PC-9 (cell line): Measurements from ENCODE around the gene ZEB2. TPM values are rescaled to one million over a fixed set of nuclear protein-coding genes. Genes with fewer than 3 reads are reported as not detected.

Experiments used
- BruUV-seq: library from RNA; stranded (reverse); fragments of 400-500 nt; replicated peaks from 2 replicates; lab custom pipeline; 2021; lab: Mats Ljungman, UMichigan
- CTCF ChIA-PET: fragments of 300-600 bp; sonication (Branson Sonifier 250); formaldehyde crosslinking; loops from one replicate; lab custom pipeline; 2022; ENCODE audit warnings: antibody characterized with exemption; lab: Charles Lee
- POLR2A ChIA-PET: fragments of 300-600 bp; sonication (Branson Sonifier 250); formaldehyde crosslinking; loops from one replicate; lab custom pipeline; 2022; ENCODE audit warnings: antibody characterized with exemption; ENCODE audit not compliant: unreplicated experiment; lab: Charles Lee
- DNase-seq, 2 experiments: peaks; one replicate each; pipeline versions ENCODE4 v3.0.0 to v3.0.0-alpha.2; 2015 to 2022; ENCODE audit warnings: mixed read lengths in 1 of 2
- H2AFZ ChIP-seq: fragments of 200-600 bp; sonication (generic); 2 replicates; pipeline ENCODE4 v1.8.1; 2017; ENCODE audit warnings: antibody characterized with exemption
- H3F3A ChIP-seq: fragments of 200-600 bp; sonication (generic); 2 replicates; pipeline ENCODE4 v1.8.1; 2017; ENCODE audit warnings: antibody characterized with exemption, mild to moderate bottlenecking, low read depth; ENCODE audit not compliant: insufficient read depth
- H3K27ac ChIP-seq: fragments of 200-600 bp; sonication (generic); 2 replicates; pipeline ENCODE4 v1.6.1; 2016; ENCODE audit warnings: mixed run types
- H3K27me3 ChIP-seq: fragments of 200-600 bp; sonication (generic); 2 replicates; pipeline ENCODE4 v1.6.1; 2016; ENCODE audit warnings: low read depth, mixed run types; ENCODE audit not compliant: insufficient read depth
- H3K36me3 ChIP-seq: fragments of 200-600 bp; sonication (generic); 2 replicates; pipeline ENCODE4 v1.6.1; 2016; ENCODE audit warnings: low read depth, mixed run types
- H3K4me1 ChIP-seq: fragments of 200-600 bp; sonication (generic); replicated peaks from 2 replicates; pipeline ENCODE4 v1.6.1; 2016; ENCODE audit warnings: mixed run types; ENCODE audit not compliant: insufficient read depth
- H3K4me2 ChIP-seq: fragments of 200-600 bp; sonication (generic); 2 replicates; pipeline ENCODE4 v1.6.1; 2017; ENCODE audit warnings: mixed run types
- H3K4me3 ChIP-seq: fragments of 200-600 bp; sonication (generic); 2 replicates; pipeline ENCODE4 v1.6.1; 2016; ENCODE audit warnings: mixed run types
- H3K79me2 ChIP-seq: fragments of 200-600 bp; sonication (generic); 2 replicates; pipeline ENCODE4 v1.6.1; 2017; ENCODE audit warnings: low read depth, mixed run types
- H3K9me2 ChIP-seq: fragments of 200-600 bp; sonication (generic); 2 replicates; pipeline ENCODE4 v1.8.1; 2017; ENCODE audit warnings: mild to moderate bottlenecking; ENCODE audit not compliant: insufficient read depth
- H3K9me3 ChIP-seq: fragments of 200-600 bp; sonication (generic); 2 replicates; pipeline ENCODE4 v1.8.1; 2016; ENCODE audit warnings: low read depth; ENCODE audit not compliant: insufficient read depth
- H4K20me1 ChIP-seq: fragments of 200-600 bp; sonication (generic); 2 replicates; pipeline ENCODE4 v1.8.1; 2017; ENCODE audit not compliant: insufficient read depth
- EZH2 ChIP-seq: fragments of 200-600 bp; sonication (generic); IDR thresholded peaks from 2 replicates; pipeline ENCODE4 v1.8.0; 2017; ENCODE audit warnings: antibody characterized with exemption, low read depth
- intact Hi-C: fragments of 100-400 bp; cut with micrococcal nuclease; formaldehyde crosslinking; loops from one replicate; pipeline ENCODE4 v1.10.0; 2022; ENCODE audit not compliant: unreplicated experiment
- total RNA-seq: library from RNA; stranded (reverse); gene quantifications from 2 replicates; pipeline ENCODE4 v1.2.3, GENCODE V29; 2021
- TF ChIP-seq, protein P1 (sequence below): fragments of 200-600 bp; sonication (generic); conservative IDR thresholded peaks from 2 replicates; pipeline ENCODE4 v1.6.1; 2017; ENCODE audit warnings: mixed run types, antibody characterized with exemption, mild to moderate bottlenecking, moderate library complexity

ZEB2 gene
- total RNA-seq, 1 experiment from 2014 or later, result 0.09 TPM

DNA sequence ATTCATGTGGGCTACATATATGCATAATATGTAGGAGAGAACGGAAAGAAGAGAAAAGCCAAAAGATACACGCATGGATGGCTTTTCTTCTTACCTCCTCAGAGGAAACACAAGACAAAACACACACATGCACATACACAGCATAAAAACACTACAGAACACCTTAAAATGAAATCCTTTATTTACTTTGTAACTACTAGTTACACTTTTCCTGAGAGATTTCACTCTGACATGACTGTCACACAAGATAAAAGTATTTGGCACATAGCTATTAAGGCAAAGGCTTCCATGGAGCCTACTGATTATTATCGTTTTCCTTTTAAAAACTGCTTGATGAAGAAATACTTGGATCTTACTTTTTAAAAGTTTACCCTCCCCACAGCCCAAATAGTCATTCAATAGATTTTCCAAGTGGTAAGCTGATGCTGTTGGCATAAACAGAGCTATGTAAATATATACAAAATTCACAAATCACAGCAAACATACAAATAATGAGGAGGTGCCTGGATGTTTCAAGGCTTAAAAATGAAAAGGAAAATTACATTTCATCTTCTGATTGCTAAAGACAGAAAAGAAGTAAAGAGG, 8.6 kb downstream of the ZEB2 start:
- H3K4me2 ChIP-seq, result no peak overlapping the region

DNA sequence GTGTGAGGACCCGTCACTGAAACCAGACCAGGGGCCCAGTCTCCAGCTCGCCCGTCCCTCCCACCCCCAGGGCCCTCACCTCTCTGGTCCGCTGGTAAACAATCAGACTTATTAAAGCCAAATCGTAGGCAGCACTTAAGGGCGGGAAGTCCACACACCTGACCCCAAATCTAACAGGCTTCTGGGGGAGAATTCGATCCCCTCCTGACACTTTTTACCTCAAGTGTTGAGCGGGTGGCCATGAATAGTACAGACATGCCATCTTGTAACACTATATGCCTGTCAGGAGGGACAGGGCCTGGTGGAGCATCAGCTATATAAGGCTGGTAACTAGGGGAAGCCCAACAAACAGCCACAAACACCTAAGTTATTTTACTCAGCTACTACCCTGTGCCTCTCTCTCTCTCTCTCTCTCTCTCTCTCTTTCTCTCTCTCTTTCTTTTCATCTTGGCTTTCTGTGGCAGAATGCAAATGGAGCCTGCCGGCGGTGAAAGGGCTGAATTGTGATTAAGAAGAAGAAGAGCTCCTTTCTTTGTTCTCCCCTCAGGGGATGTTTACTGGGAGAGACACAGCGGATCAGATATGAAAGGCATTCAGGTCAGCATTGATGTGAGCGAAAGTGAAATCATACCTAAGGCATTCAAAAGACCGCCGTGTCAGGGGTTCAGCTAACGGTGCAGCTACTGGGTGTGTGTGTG, 9.5 kb downstream of the ZEB2 start:
- intact Hi-C loops, result no loop called here
- H3K4me2 ChIP-seq, result no peak overlapping the region
- DNase-seq, result peak in 1 of 2 experiments; percentile 12
- no peaks in the 10 kb centered on the region for H3K27me3 ChIP-seq
- H3K27ac ChIP-seq, result no peak overlapping the region
- no peaks in the 10 kb centered on the region for H3K36me3 ChIP-seq
- POLR2A ChIA-PET, result no interaction called here
- BruUV-seq, result no TSS peak
- H3F3A ChIP-seq, result no peaks in the 10 kb centered on the region
- no peaks in the 10 kb centered on the region for H3K9me2 ChIP-seq
- TF ChIP-seq, protein P1, sequence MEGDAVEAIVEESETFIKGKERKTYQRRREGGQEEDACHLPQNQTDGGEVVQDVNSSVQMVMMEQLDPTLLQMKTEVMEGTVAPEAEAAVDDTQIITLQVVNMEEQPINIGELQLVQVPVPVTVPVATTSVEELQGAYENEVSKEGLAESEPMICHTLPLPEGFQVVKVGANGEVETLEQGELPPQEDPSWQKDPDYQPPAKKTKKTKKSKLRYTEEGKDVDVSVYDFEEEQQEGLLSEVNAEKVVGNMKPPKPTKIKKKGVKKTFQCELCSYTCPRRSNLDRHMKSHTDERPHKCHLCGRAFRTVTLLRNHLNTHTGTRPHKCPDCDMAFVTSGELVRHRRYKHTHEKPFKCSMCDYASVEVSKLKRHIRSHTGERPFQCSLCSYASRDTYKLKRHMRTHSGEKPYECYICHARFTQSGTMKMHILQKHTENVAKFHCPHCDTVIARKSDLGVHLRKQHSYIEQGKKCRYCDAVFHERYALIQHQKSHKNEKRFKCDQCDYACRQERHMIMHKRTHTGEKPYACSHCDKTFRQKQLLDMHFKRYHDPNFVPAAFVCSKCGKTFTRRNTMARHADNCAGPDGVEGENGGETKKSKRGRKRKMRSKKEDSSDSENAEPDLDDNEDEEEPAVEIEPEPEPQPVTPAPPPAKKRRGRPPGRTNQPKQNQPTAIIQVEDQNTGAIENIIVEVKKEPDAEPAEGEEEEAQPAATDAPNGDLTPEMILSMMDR, result no peak
- no peak for TF ChIP-seq EZH2
- H4K20me1 ChIP-seq, result no peaks in the 10 kb centered on the region
- H3K79me2 ChIP-seq, result no peaks in the 10 kb centered on the region
- CTCF ChIA-PET, result no interaction called here
- no peak overlapping the region for H3K4me3 ChIP-seq
- no peaks in the 10 kb centered on the region for H3K4me1 ChIP-seq
- H2AFZ ChIP-seq, result no peak overlapping the region
- no peaks in the 10 kb centered on the region for H3K9me3 ChIP-seq

More for the DNA sequence above, 8.6 kb downstream of the ZEB2 start:
- Histone ChIP-seq H3K36me3 (no peaks in the 10 kb centered on the region), H3K4me3 (no peak overlapping the region), H2AFZ (no peak overlapping the region), H4K20me1 (no peaks in the 10 kb centered on the region), H3K9me3 (no peaks in the 10 kb centered on the region), H3K79me2 (no peaks in the 10 kb centered on the region), H3K27ac (no peak overlapping the region), H3K27me3 (no peaks in the 10 kb centered on the region), H3K4me1 (no peaks in the 10 kb centered on the region), H3F3A (no peaks in the 10 kb centered on the region), H3K9me2 (no peaks in the 10 kb centered on the region)
- ChIA-PET CTCF (no interaction called here), POLR2A (no interaction called here)
- DNase-seq, result no peak
- intact Hi-C loops, result no loop called here
- TF ChIP-seq, protein P1, result no peak
- no peak for TF ChIP-seq EZH2
- no TSS peak for BruUV-seq

DNA sequence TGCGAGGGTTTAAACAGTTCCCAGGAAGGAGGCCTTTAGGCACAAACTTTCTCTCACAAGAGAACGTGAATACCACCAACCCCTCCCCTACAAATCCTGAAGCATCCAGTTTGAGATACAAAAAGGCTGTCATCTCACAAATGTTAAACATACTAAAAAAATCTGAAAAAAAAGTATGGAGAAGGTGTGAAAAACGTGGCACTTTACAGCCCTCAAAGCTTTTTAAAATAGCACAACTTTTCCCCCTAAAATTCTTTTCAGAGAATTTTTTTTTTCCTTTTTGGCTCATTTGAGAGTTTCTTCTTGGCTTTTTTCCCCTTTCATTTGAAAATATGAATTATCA, 10.1 kb downstream of the ZEB2 start:
- Histone ChIP-seq H3K4me1 (no peaks in the 10 kb centered on the region), H3K79me2 (no peaks in the 10 kb centered on the region), H3K27ac (no peak overlapping the region), H3K9me3 (no peaks in the 10 kb centered on the region), H3K27me3 (no peaks in the 10 kb centered on the region), H3K9me2 (no peaks in the 10 kb centered on the region), H4K20me1 (no peaks in the 10 kb centered on the region), H3F3A (no peaks in the 10 kb centered on the region), H3K4me2 (no peak overlapping the region), H3K36me3 (no peaks in the 10 kb centered on the region), H2AFZ (no peak overlapping the region), H3K4me3 (no peak overlapping the region)
- POLR2A ChIA-PET, result no interaction called here
- intact Hi-C loops, result no loop called here
- CTCF ChIA-PET, result no interaction called here
- no peak for DNase-seq
- no peak for TF ChIP-seq EZH2
- TF ChIP-seq, protein P1, result no peak
- no TSS peak for BruUV-seq
